ENCODE results near the gene ARHGAP22.

ARHGAP22 gene

DNA sequence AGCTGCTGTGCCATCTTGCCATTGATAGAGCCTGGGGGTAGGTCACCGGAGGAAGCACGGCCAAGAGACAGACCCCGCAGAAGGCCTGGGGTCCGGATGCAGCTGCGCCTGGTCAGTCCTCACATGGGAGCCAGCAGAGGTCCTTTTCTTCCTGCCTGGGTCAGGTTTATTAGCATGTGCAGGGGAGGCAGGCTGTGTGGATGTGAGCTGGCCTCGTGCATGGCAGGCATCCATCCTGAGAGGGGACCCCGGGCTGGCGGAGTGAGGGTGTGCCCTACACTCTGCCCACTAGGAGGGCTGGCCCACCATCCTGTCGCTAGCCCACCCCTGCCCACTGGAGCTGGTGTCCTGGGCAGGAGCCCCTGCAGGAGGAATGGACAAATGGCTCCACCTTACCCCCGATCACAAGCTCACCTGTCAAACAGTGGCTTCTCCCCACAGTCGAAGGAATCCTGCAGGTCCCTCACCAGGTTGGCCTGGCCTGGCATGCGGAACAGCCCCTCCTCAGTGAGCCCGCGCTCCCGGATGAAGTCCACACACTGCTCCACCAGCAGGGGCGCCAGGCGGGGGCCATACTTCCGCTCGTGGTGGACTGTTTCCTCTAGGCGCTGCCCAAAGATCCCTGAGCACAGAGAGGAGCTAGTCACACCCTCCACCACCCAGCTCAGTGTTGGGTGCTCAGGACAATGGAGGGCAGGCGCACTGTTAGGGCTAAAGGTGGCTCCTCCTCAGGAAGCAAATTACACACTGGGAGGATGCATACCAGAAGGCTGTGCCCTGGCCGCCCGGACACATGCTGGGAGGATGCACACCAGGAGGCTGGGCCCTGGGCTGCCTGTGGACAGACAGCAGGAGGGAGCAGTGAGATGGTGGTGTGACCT is 145.4 kb downstream of the ARHGAP22 start:
- no peak for DNase-seq

- DNase-seq: no peak
Measured at GRCh38 chr10:48458662-48459048, 146.2 kb downstream of the ARHGAP22 start.

DNA sequence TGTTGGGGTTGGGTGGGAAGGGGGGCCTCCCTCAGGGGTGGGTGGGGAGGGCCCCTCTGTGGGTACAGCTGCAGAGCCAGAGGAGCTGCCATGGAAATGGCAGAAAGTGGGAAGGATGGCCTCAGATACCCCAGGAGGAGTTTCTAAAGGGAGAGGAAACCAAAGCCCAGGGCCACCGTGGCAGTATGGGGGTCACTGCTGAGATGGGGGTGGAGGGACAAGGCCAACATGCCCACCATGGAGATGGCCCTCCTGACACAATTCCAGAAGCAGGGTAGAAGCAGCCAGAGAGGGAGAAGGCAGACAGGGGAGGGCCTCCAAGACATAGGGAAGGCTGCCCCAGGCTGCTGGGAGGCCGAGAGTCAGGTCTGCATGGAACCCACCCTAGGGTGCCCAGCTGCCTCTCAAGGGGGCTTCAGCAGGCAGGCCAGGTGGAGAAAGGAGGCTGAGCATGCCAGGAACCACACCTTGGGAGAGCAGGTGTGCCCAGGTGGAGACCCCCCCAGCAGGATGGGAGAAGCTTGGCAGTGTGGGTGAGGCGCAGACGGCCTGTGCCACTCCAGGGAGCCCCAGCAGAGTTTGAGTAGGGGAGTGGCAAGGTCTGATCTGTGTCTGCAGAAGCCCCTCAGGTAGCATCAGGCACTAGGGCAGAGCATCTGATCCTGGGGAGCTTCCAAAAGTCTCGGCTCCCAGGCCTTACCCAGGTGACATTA is 146.8 kb downstream of the ARHGAP22 start:
- no peak for DNase-seq

GRCh38 chr10:48456808-48457761 is 147.8 kb downstream of the ARHGAP22 start:
- DNase-seq: no peak

DNA sequence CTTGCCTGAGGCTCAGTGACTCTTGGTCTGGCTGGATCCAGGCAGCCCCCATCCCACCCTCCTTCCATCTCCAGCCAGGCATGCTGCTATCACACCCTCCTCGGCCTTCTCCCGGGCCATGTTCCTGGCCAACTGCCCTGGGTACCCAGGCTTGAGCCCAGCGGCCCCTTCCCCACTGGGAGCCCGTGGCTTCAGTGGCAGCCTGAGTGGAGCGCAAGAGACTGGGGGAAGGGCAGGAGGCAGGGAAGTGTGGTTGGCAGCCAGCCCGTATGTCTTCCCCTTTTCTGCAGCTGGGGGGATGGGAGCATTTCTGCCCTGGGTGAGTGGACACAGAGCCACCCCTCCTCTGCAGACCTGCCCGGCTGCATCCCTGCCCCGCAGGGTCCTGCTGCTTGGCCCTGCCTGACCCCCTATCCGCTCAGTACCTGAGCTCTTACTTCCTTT is 148.5 kb downstream of the ARHGAP22 start:
- no peak for DNase-seq

- DNase-seq: no peak
Measured at GRCh38 chr10:48455392-48456151, 149.3 kb downstream of the ARHGAP22 start.

GRCh38 chr10:48455055-48455391 is 149.8 kb downstream of the ARHGAP22 start:
- no peak for DNase-seq

GRCh38 chr10:48454302-48455054 is 150.4 kb downstream of the ARHGAP22 start:
- no peak for DNase-seq

GRCh38 chr10:48453451-48454301 is 151.2 kb downstream of the ARHGAP22 start:
- DNase-seq: no peak

DNA sequence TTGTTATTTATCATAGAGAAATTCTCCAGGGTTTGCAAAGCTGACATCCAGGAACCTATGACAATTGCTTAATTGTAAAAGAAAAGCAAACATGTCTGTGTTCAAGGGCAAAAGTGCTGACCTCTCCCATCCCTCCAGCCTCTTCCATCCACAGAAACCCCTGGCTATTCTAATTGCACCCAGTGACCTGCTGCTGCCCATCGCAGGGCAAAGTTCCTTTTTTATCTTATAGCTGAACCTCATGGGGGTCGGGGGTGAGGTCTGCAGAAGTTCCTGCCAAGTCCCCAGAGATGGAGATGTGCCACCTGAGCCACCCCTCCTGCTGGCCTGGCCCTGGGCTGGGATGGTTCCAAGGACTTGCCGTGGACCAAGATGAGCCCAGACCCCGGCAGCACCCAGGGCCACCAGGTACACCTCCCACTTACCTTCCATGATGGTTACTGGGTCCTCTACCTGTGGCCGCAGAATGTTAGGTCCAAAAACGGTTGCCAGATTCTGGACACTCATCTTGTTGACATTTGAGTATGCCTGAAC is 151.9 kb downstream of the ARHGAP22 start:
- DNase-seq: no peak

GRCh38 chr10:48451969-48452878 is 152.6 kb downstream of the ARHGAP22 start:
- DNase-seq: no peak

GRCh38 chr10:48450741-48451466 is 154.0 kb downstream of the ARHGAP22 start:
- DNase-seq: no peak

DNA sequence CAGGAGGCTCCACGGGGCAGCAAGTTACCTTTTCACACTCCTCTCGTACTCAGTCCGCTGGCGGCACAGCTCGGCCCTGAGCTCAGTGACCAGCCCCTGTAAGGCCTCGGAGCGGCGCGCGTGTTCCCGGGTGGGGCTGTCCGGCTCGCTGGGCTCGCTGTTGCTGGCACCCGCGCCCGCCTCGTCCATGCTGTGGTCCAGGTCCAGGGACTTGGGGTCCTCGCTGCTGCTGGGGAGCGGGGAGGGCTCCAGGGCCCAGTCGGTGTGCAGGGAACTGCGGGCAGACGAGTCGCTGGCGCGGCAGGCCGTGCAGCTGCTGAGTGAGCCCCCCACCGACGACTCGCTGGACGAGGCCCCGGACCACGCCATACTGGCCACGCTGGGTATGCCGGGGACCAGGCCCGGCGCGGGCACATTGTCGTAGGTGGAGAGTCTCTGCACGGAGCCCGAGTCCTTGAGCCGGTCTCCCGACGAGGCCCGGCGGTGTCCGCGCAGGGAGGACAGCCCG is 154.6 kb downstream of the ARHGAP22 start:
- DNase-seq: no peak

GRCh38 chr10:48449501-48450232 is 155.2 kb downstream of the ARHGAP22 start:
- no peak for DNase-seq

DNA sequence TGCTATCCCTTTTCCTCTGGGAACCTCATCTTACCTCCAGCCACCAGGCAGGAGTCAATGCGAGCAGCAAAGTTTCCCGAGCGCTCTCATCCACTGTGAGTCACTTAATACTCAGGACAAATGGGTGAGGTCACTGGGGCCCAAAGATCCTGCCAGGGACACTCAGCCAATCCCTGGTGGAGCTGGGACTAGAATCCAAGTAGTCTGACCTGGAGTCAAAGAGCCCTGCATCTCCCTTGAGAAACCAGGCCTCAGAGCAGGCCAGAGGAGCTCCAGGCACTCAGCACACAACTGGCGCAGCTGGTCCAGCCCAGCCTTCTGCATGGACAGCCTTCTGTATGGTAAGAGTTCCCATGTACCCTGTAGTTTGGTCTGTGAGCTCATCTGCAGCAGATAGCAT is 156.1 kb downstream of the ARHGAP22 start:
- DNase-seq: no peak

- no peak for DNase-seq
Measured at GRCh38 chr10:48447356-48448215, 157.3 kb downstream of the ARHGAP22 start.
